Putamen (tissue), 1 donor: ENCODE results near the gene CCDC169.

Experiments
- DNase-seq: peaks from one replicate; pipeline ENCODE4 v3.0.0-alpha.2; 2016; ENCODE audit warnings: low spot score

CCDC169 gene

GRCh38 chr13:36244073-36244472 is 53.5 kb downstream of the CCDC169 start:
- no peak for DNase-seq

GRCh38 chr13:36242761-36243160 is 54.9 kb downstream of the CCDC169 start:
- DNase-seq, result no peak

- no peak for DNase-seq
Observed at GRCh38 chr13:36231236-36231635, 66.4 kb downstream of the CCDC169 start.

GRCh38 chr13:36224730-36225129 is 72.9 kb downstream of the CCDC169 start:
- no peak for DNase-seq

- no peak for DNase-seq
Observed at GRCh38 chr13:36219883-36220282, 77.7 kb downstream of the CCDC169 start.

GRCh38 chr13:36217456-36217855 is 80.2 kb downstream of the CCDC169 start:
- DNase-seq, result no peak

GRCh38 chr13:36214163-36214921 is 83.3 kb downstream of the CCDC169 start, which contains the start of gene SOHLH2:
TSS of gene SOHLH2 (minus strand) at chr13:36214556. CDS start at chr13:36214526, 30 bp downstream.
- DNase-seq, result no peak

GRCh38 chr13:36212789-36213188 is 84.8 kb downstream of the CCDC169 start:
- no peak for DNase-seq

GRCh38 chr13:36211567-36211966 is 86.0 kb downstream of the CCDC169 start:
- no peak for DNase-seq

GRCh38 chr13:36210738-36211137 is 86.9 kb downstream of the CCDC169 start:
- no peak for DNase-seq

- no peak for DNase-seq
Observed at GRCh38 chr13:36207672-36208071, 89.9 kb downstream of the CCDC169 start.

GRCh38 chr13:36193151-36193855 is 104.3 kb downstream of the CCDC169 start:
- no peak for DNase-seq

- no peak for DNase-seq
Observed at GRCh38 chr13:36192166-36192565, 105.4 kb downstream of the CCDC169 start.

- DNase-seq, result no peak
Observed at GRCh38 chr13:36190771-36191170, 106.8 kb downstream of the CCDC169 start.

- no peak for DNase-seq
Observed at GRCh38 chr13:36188441-36188840, 109.2 kb downstream of the CCDC169 start.

GRCh38 chr13:36183901-36184300 is 113.7 kb downstream of the CCDC169 start:
- no peak for DNase-seq
